Stomach smooth muscle (tissue), 2 donors: Measurements from ENCODE around the gene SLC39A10.
"Not testable (repeated sequence)": the region's sequence is repeated elsewhere in the genome, so short reads cannot be mapped to it uniquely, and the experiment has no call there.

Experiments
- H3K27ac ChIP-seq: one replicate; pipeline ENCODE4 v1.7.0; 2013; ENCODE audit warnings: mild to moderate bottlenecking, low read length, inconsistent platforms
- H3K27me3 ChIP-seq, 2 donors: one replicate each; pipeline ENCODE4 v1.7.0; 2013; ENCODE audit warnings: low read length in 2 of 2; ENCODE audit not compliant: insufficient read depth in 2 of 2, control insufficient read depth in 1 of 2
- H3K36me3 ChIP-seq, 2 donors: one replicate each; pipeline ENCODE4 v1.7.0; 2013; ENCODE audit warnings: low read length in 2 of 2; ENCODE audit not compliant: control insufficient read depth in 2 of 2, insufficient read depth in 2 of 2
- H3K4me1 ChIP-seq: one replicate; pipeline ENCODE4 v1.7.0; 2013; ENCODE audit warnings: low read length; ENCODE audit not compliant: control insufficient read depth, insufficient read depth
- H3K4me3 ChIP-seq, 2 donors: one replicate each; pipeline ENCODE4 v1.7.0; 2013; ENCODE audit warnings: low read length in 2 of 2
- H3K9ac ChIP-seq, 2 donors: one replicate each; pipeline ENCODE4 v1.7.0; 2013; ENCODE audit warnings: low read length in 2 of 2, mild to moderate bottlenecking in 1 of 2
- H3K9me3 ChIP-seq, 2 donors: one replicate each; pipeline ENCODE4 v1.7.0; 2013; ENCODE audit warnings: low read length in 2 of 2; ENCODE audit not compliant: control insufficient read depth in 2 of 2
- donor health status: healthy.
- donor health status: Pancreatic carcinoma.

The SLC39A10 gene

DNA sequence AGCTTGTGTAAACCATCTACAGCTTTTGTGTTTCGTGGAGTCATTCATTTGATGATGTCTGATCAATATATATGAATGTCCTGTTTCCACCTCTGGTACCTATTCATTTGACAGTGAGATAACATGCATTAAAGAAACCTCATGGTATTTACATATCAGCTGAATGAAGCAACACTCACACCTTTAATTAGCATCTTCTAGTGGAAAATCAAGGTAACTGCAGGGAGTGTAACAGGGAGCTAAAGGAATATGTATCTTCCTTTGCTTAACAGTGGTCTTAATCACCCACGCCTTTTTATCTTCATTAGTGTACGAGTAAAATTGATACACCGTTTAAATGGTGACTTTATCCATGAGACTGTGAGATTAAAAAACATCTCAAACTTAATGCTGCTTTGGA is 15.6 kb downstream of the SLC39A10 start:
- no peak overlapping the region for H3K9ac ChIP-seq
- H3K27me3 ChIP-seq, result no peaks in the 10 kb centered on the region
- H3K36me3 ChIP-seq, result no peaks in the 10 kb centered on the region
- H3K4me3 ChIP-seq, result no peak overlapping the region
- H3K4me1 ChIP-seq, result no peaks in the 10 kb centered on the region
- no peak overlapping the region for H3K27ac ChIP-seq
- no peaks in the 10 kb centered on the region for H3K9me3 ChIP-seq

DNA sequence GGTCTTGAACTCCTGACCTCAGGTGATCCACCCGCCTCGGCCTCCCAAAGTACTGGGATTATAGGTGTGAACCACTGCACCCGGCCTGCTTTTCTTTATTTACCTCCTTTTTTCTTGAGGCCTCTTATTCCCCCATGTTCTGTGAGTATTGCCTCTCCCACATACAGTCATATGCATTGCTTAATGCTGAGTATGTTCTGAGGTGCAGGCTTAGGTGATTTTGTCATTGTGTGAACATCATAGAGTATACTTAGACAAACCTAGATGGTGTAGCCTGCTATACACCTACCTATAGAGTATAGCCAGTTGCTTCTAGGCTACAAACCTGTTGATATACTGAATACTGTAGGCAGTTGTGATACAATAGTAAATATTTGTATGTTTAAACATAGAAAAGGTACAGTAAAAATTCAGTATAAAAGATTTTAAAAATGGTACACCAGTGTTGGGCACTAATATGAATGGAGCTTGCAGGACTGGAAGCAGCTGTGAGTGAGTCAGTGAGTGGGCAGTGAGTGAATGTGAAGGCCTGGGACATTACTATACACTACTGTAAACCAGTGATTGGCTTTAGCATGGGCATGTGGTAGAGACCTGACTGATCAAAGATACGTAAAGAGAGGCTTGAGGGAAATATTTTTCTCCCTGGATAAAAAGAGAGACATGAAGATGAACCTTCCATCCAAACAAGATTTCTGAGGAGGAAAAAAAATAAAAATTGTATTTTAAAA is 17.6 kb downstream of the SLC39A10 start:
- Histone ChIP-seq H3K27ac (no peak overlapping the region), H3K9ac (no peak overlapping the region), H3K4me3 (no peak overlapping the region), H3K9me3 (no peaks in the 10 kb centered on the region), H3K4me1 (no peaks in the 10 kb centered on the region), H3K36me3 (no peaks in the 10 kb centered on the region), H3K27me3 (no peaks in the 10 kb centered on the region)

DNA sequence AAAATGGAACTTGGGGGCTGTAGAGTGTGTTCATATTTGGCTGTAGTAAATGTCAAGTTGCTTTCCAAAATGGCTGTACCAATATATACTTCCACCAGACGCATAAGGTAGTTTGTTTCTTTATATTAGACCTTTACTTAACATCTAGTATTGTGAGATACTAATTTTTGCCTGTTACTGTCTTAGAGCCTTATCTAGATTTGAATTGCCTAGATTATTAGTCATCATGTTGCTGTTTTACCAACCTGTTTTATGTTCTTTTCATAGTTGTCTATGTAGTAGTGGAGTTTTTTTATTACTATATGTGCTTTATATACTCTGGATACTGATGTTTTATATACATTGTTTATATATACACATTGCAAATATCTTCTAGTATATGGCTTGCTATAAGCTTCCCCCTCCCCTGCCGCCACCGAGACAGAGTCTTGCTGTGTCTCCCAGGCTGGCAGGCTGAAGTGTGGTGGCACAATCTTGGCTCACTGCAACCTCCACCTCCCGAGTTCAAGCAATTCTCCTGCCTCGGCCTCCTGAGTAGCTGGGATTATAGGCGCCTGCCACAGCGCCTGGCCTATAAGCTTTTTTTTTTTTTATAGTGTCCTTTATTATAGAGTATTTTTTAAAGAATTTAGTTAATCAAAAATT is 18.9 kb downstream of the SLC39A10 start:
- no peak overlapping the region for H3K27ac ChIP-seq
- H3K4me3 ChIP-seq, result no peak overlapping the region
- H3K9ac ChIP-seq, result no peak overlapping the region
- no peaks in the 10 kb centered on the region for H3K27me3 ChIP-seq
- H3K9me3 ChIP-seq, result no peaks in the 10 kb centered on the region
- peaks cover 2 to 5% of the 10 kb centered on the region in 2 donors for H3K36me3 ChIP-seq
- H3K4me1 ChIP-seq, result no peaks in the 10 kb centered on the region

DNA sequence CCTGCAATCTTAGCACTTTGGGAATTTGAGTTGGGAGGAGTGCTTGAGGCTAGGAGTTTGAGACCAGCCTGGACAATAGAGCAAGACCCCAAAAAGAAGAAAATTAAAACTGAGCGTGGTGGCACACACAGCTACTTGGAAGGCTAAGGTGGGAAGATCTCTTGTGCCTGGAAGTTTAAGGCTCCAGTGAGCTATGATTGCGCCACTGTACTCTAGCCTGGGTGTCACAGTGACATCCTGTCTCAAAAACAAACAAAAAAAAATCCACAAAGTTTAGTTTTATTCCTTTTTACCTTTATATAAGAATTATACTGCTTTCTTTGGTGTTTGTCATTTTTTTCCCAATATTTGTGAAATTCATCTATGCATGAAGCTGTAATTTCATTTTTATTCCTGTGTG is 20.3 kb downstream of the SLC39A10 start:
- Histone ChIP-seq H3K4me3 (no peak overlapping the region), H3K9me3 (no peaks in the 10 kb centered on the region)

DNA sequence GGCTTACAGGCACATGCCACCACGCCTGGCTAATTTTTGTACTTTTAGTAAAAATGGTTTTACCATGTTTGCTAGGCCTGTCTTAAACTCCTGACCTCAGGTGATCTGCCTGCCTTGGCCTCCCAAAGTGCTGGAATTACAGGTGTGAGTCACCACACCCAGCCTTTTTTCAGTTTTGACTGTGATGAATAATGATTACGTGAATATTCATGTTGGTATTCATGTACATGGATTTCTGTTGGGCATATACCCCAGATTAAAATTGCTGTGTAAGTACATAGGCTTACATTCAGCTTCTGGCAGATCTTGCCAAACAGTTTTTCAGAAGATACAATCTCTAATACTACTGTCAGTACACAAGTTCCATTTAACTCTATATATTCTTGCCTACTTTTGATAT is 20.9 kb downstream of the SLC39A10 start:
- Histone ChIP-seq H3K27ac (no peak overlapping the region), H3K36me3 (peaks cover 2 to 5% of the 10 kb centered on the region in 2 donors), H3K4me1 (no peaks in the 10 kb centered on the region), H3K27me3 (no peaks in the 10 kb centered on the region), H3K9me3 (no peaks in the 10 kb centered on the region), H3K4me3 (no peak overlapping the region), H3K9ac (no peak overlapping the region)

More for the DNA sequence above, 20.3 kb downstream of the SLC39A10 start:
- Histone ChIP-seq H3K9ac (no peak overlapping the region), H3K36me3 (peaks cover 2 to 5% of the 10 kb centered on the region in 2 donors), H3K27me3 (no peaks in the 10 kb centered on the region), H3K4me1 (no peaks in the 10 kb centered on the region), H3K27ac (no peak overlapping the region)

DNA sequence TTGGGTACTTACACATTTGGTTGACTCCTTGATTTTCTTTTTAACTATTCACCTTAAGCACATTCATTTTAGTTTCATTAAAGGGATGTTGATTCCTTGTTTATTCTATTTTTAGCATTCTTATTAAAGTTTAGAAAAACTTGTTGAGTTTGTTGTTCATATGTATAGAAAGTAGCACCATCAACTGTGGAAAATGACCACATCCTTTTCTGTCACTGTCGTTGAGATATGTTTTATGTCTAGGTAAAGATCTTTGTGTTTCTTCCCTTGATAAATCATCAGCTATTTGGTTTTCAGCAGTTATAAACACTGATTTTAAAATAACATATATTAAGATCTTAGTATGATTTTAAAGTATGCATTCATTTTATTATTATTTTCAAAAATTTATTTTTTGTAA is 25.1 kb downstream of the SLC39A10 start:
- H3K9me3 ChIP-seq, result no peaks in the 10 kb centered on the region
- no peak overlapping the region for H3K9ac ChIP-seq
- H3K4me1 ChIP-seq, result no peaks in the 10 kb centered on the region
- H3K27me3 ChIP-seq, result no peaks in the 10 kb centered on the region
- H3K27ac ChIP-seq, result no peak overlapping the region
- peaks cover 2 to 5% of the 10 kb centered on the region in 2 donors for H3K36me3 ChIP-seq
- no peak overlapping the region for H3K4me3 ChIP-seq

GRCh38 chr2:195683174-195683573 is 26.1 kb downstream of the SLC39A10 start:
- H3K9me3 ChIP-seq, result no peaks in the 10 kb centered on the region
- H3K27ac ChIP-seq, result no peak overlapping the region

GRCh38 chr2:195686564-195686963 is 29.5 kb downstream of the SLC39A10 start:
- no peaks in the 10 kb centered on the region for H3K4me1 ChIP-seq
- no peaks in the 10 kb centered on the region for H3K36me3 ChIP-seq
- no peaks in the 10 kb centered on the region for H3K27me3 ChIP-seq
- no peak overlapping the region for H3K27ac ChIP-seq
- no peak overlapping the region for H3K4me3 ChIP-seq
- H3K9ac ChIP-seq, result no peak overlapping the region
- no peaks in the 10 kb centered on the region for H3K9me3 ChIP-seq

More at GRCh38 chr2:195683174-195683573, 26.1 kb downstream of the SLC39A10 start:
- no peak overlapping the region for H3K4me3 ChIP-seq
- no peaks in the 10 kb centered on the region for H3K27me3 ChIP-seq
- no peak overlapping the region for H3K9ac ChIP-seq
- H3K36me3 ChIP-seq, result peaks cover 2 to 5% of the 10 kb centered on the region in 2 donors
- H3K4me1 ChIP-seq, result no peaks in the 10 kb centered on the region

DNA sequence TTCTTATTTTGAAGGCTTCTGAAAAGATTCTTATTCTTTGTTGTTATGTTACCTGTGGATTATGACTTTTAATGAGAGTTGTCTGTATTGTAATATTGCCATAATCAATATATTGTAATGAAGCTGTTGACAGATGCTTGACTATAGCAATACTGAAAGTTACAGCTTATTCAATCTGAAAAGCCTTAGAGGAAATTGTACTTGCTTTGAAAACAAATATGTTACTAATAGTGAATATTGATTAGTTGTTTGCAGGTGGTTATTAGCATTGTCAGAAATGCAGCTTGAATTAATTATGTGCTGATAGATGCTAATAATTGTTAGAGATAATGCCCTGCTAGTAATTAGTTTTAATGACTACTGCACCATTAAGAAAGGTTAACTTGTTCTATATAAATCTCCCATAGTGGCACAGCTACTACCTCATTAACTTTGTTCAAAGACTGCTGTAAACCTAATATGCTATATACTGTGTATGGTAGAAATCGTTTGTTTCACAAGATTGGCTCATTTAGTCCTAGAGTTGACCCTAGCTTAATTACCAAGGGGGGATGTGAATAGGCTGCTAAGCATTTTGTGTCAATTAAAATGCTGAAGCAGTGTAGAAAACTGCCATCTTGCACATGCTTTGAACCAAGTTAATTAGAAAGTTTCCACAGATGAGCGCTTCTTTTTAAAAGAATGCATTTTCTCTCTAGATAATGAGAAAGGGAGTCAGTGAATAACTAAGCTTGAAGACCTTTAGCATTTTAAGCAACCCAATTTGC is 30.5 kb downstream of the SLC39A10 start:
- Histone ChIP-seq H3K27me3 (no peaks in the 10 kb centered on the region), H3K4me3 (no peak overlapping the region), H3K9ac (no peak overlapping the region), H3K27ac (no peak overlapping the region), H3K36me3 (no peaks in the 10 kb centered on the region), H3K4me1 (no peaks in the 10 kb centered on the region), H3K9me3 (no peaks in the 10 kb centered on the region)

DNA sequence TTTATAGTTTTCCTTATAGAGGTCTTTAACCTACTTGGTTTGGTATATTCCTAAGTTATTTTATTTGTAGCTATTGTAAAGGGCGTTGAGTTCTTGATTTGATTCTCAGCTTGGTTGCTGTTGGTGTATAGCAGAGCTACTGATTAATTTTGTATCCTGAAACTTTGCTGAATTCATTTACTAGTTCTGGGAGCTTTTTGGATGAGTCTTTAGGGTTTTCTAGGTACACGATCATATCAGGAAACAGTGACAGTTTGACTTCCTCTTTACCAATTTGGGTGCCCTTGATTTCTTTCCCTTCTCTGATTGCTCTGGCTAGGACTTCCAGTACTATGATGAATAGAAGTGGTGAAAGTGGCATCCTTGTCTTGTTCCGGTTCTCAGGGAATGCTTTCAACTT is 35.5 kb downstream of the SLC39A10 start:
- not testable (repeated sequence) for H3K4me3 ChIP-seq, H3K27me3 ChIP-seq, H3K36me3 ChIP-seq, H3K27ac ChIP-seq, H3K4me1 ChIP-seq, H3K9me3 ChIP-seq, H3K9ac ChIP-seq
